H9 (cell line): ENCODE results near the gene STK24. TPM values are rescaled to one million over a fixed set of nuclear protein-coding genes. Genes with fewer than 3 reads are reported as not detected.

ENCODE experiments used
- DNase-seq: peaks from one replicate; pipeline ENCODE4 v3.0.0-alpha.2; 2017
- H2AFZ ChIP-seq: one replicate; pipeline ENCODE4 v1.6.1; 2013; ENCODE audit warnings: mild to moderate bottlenecking, low read length, control low read depth, moderate library complexity
- H2AK5ac ChIP-seq: 2 replicates; pipeline ENCODE4 v1.6.1; 2013; ENCODE audit warnings: low read length, control low read depth, mixed read lengths; ENCODE audit not compliant: insufficient read length
- H2BK120ac ChIP-seq: one replicate; pipeline ENCODE4 v1.6.1; 2013; ENCODE audit warnings: low read depth, mild to moderate bottlenecking, low read length, control low read depth, inconsistent platforms; ENCODE audit not compliant: poor library complexity, severe bottlenecking
- H2BK12ac ChIP-seq: 2 replicates; pipeline ENCODE4 v1.6.1; 2013; ENCODE audit warnings: low read length, control low read depth, mixed read lengths, low read depth; ENCODE audit not compliant: insufficient read length
- H2BK15ac ChIP-seq: 2 replicates; pipeline ENCODE4 v1.6.1; 2013; ENCODE audit warnings: low read depth, low read length, control low read depth
- H2BK20ac ChIP-seq: one replicate; pipeline ENCODE4 v1.6.1; 2013; ENCODE audit warnings: low read depth, mild to moderate bottlenecking, low read length, control low read depth, inconsistent platforms; ENCODE audit not compliant: poor library complexity, severe bottlenecking
- H2BK5ac ChIP-seq: 2 replicates; pipeline ENCODE4 v1.6.1; 2013; ENCODE audit warnings: low read length, control low read depth, mixed read lengths; ENCODE audit not compliant: insufficient read length
- H3K14ac ChIP-seq: 2 replicates; pipeline ENCODE4 v1.6.1; 2013; ENCODE audit warnings: low read length, control low read depth; ENCODE audit not compliant: insufficient read depth
- H3K18ac ChIP-seq: 2 replicates; pipeline ENCODE4 v1.6.1; 2013; ENCODE audit warnings: low read depth, mild to moderate bottlenecking, mixed read lengths, low read length, control low read depth; ENCODE audit not compliant: insufficient read length
- H3K23ac ChIP-seq: 2 replicates; pipeline ENCODE4 v1.6.1; 2013; ENCODE audit warnings: low read length, control low read depth, mixed read lengths, low read depth; ENCODE audit not compliant: insufficient read length
- H3K23me2 ChIP-seq: 2 replicates; pipeline ENCODE4 v1.6.1; 2013; ENCODE audit warnings: low read depth, mild to moderate bottlenecking, mixed read lengths, low read length, control low read depth; ENCODE audit not compliant: insufficient read length, poor library complexity, severe bottlenecking
- H3K27ac ChIP-seq: 2 replicates; pipeline ENCODE4 v1.5.1; 2013; ENCODE audit warnings: low read length, control low read depth, mixed read lengths, low read depth; ENCODE audit not compliant: insufficient read length
- H3K27me3 ChIP-seq: 2 replicates; pipeline ENCODE4 v1.6.1; 2013; ENCODE audit warnings: low read length, control low read depth, inconsistent platforms; ENCODE audit not compliant: insufficient read depth
- H3K4ac ChIP-seq: 2 replicates; pipeline ENCODE4 v1.6.1; 2013; ENCODE audit warnings: low read depth, mild to moderate bottlenecking, control low read depth, inconsistent platforms, low read length, moderate library complexity
- H3K4me1 ChIP-seq: 2 replicates; pipeline ENCODE4 v1.6.1; 2013; ENCODE audit warnings: low read length, control low read depth, inconsistent platforms; ENCODE audit not compliant: insufficient read depth
- H3K4me2 ChIP-seq: 2 replicates; pipeline ENCODE4 v1.6.1; 2013; ENCODE audit warnings: low read length, control low read depth, mixed read lengths; ENCODE audit not compliant: insufficient read length, insufficient read depth
- H3K56ac ChIP-seq: 2 replicates; pipeline ENCODE4 v1.6.1; 2013; ENCODE audit warnings: low read depth, mild to moderate bottlenecking, mixed read lengths, low read length, control low read depth; ENCODE audit not compliant: insufficient read length
- H3K79me1 ChIP-seq: 2 replicates; pipeline ENCODE4 v1.6.1; 2013; ENCODE audit warnings: low read depth, mild to moderate bottlenecking, moderate library complexity, low read length, control low read depth, inconsistent platforms; ENCODE audit not compliant: insufficient read depth, poor library complexity, severe bottlenecking
- H3K79me2 ChIP-seq: 2 replicates; pipeline ENCODE4 v1.6.1; 2013; ENCODE audit warnings: low read length, control low read depth, inconsistent platforms; ENCODE audit not compliant: insufficient read depth
- H3K9ac ChIP-seq: 2 replicates; pipeline ENCODE4 v1.6.1; 2013; ENCODE audit warnings: low read length, control low read depth, mixed read lengths; ENCODE audit not compliant: insufficient read length; ENCODE audit errors: extremely low read depth
- H3K9me3 ChIP-seq: one replicate; pipeline ENCODE4 v1.6.1; 2013; ENCODE audit warnings: low read depth, low read length, inconsistent platforms; ENCODE audit not compliant: control insufficient read depth
- H3T11ph ChIP-seq: one replicate; pipeline ENCODE4 v1.6.1; 2013; ENCODE audit warnings: mild to moderate bottlenecking, low read length, control low read depth, inconsistent platforms
- H4K20me1 ChIP-seq: one replicate; pipeline ENCODE4 v1.6.1; 2013; ENCODE audit not compliant: control insufficient read depth, insufficient read length, insufficient read depth
- H4K5ac ChIP-seq: 2 replicates; pipeline ENCODE4 v1.6.1; 2013; ENCODE audit warnings: low read depth, mild to moderate bottlenecking, mixed read lengths, low read length, control low read depth; ENCODE audit not compliant: insufficient read length
- H4K8ac ChIP-seq: replicated peaks from 2 replicates; pipeline ENCODE4 v1.6.1; 2013; ENCODE audit warnings: low read length, control low read depth, mixed read lengths, low read depth; ENCODE audit not compliant: insufficient read length
- H4K91ac ChIP-seq: 2 replicates; pipeline ENCODE4 v1.6.1; 2013; ENCODE audit warnings: low read depth, mild to moderate bottlenecking, moderate library complexity, mixed read lengths, low read length, control low read depth; ENCODE audit not compliant: insufficient read length
- H3K27ac Mint-ChIP-seq, 3 experiments: 2 replicates in 2 of 3; 3 replicates in 1 of 3; pipeline ENCODE4 v1.8.0; 2020 to 2021; ENCODE audit warnings: mixed read lengths in 3 of 3, mild to moderate bottlenecking in 1 of 3, moderate library complexity in 1 of 3
- H3K27me3 Mint-ChIP-seq: 2 replicates; pipeline ENCODE4 v1.8.0; 2021; ENCODE audit warnings: low read depth, mild to moderate bottlenecking, moderate library complexity, mixed read lengths
- H3K36me3 Mint-ChIP-seq, 3 experiments: 2 replicates in 2 of 3; 3 replicates in 1 of 3; pipeline ENCODE4 v1.8.0; 2020 to 2021; ENCODE audit warnings: low read depth in 3 of 3, mixed read lengths in 3 of 3; ENCODE audit not compliant: insufficient read depth in 1 of 3
- H3K4me1 Mint-ChIP-seq, 2 experiments: 2 replicates each; pipeline ENCODE4 v1.8.0; 2020; ENCODE audit warnings: mixed read lengths in 2 of 2
- H3K4me3 Mint-ChIP-seq, 2 experiments: 2 replicates in 1 of 2; 3 replicates in 1 of 2; pipeline ENCODE4 v1.8.0; 2020 to 2021; ENCODE audit warnings: mild to moderate bottlenecking in 2 of 2, mixed read lengths in 2 of 2, moderate library complexity in 1 of 2
- H3K9me3 Mint-ChIP-seq, 2 experiments: 2 replicates in 1 of 2; 3 replicates in 1 of 2; pipeline ENCODE4 v1.8.0; 2020; ENCODE audit warnings: mild to moderate bottlenecking in 2 of 2, mixed read lengths in 2 of 2, moderate library complexity in 1 of 2
- CTCF ChIP-seq: fragments of 200-600 bp; sonication (generic); conservative IDR thresholded peaks from 3 replicates; pipeline ENCODE4 v1.8.0; 2021; ENCODE audit warnings: antibody characterized with exemption, mild to moderate bottlenecking
- WGBS: extraction: QIAGEN DNeasy Blood & Tissue Kit; methylation state at CpG from one replicate; pipeline ENCODE4 v1.1.7; 2013; ENCODE audit warnings: missing lambda C conversion rate, low lambda C conversion rate, mixed read lengths; ENCODE audit not compliant: insufficient read length; ENCODE audit errors: extremely low coverage; 5-methylcytosine and 5-hydroxymethylcytosine counted together
- total RNA-seq: library from RNA; stranded (reverse); gene quantifications from 2 replicates; pipeline ENCODE4 v1.2.1, GENCODE V29; 2021

STK24 gene
- total RNA-seq, 1 experiment from 2014 or later, result 134 TPM

GRCh38 chr13:98490866-98491265 lies 86.0 kb downstream of the STK24 start:
- Mint-ChIP-seq H3K4me3 (no peak overlapping the region), H3K27ac (peak overlapping the region in 1 of 3 experiments; percentile 1; a peak in 2 of 7 replicates), H3K4me1 (peaks cover 69 to 80% of the 10 kb centered on the region in 2 experiments), H3K36me3 (no peaks in the 10 kb centered on the region; a peak in 1 of 7 replicates), H3K27me3 (no peaks in the 10 kb centered on the region), H3K9me3 (no peaks in the 10 kb centered on the region)
- Histone ChIP-seq H2AK5ac (no peak overlapping the region), H3K27me3 (no peaks in the 10 kb centered on the region), H4K8ac (no peak overlapping the region), H3T11ph (no peak overlapping the region), H3K4ac (no peak overlapping the region), H3K9me3 (no peaks in the 10 kb centered on the region), H4K20me1 (no peaks in the 10 kb centered on the region), H3K9ac (no peak overlapping the region), H4K5ac (no peak overlapping the region), H3K4me2 (no peak overlapping the region), H2BK15ac (no peak overlapping the region), H2AFZ (no peak overlapping the region), H2BK120ac (no peak overlapping the region), H3K56ac (no peak overlapping the region), H2BK20ac (no peak overlapping the region), H3K79me2 (peaks cover 29% of the 10 kb centered on the region; the same call in 1 of the 2 replicates), H3K27ac (no peak overlapping the region), H3K18ac (no peak overlapping the region), H3K79me1 (peaks cover 3% of the 10 kb centered on the region), H3K23ac (no peak overlapping the region), H3K14ac (no peak overlapping the region), H3K23me2 (no peaks in the 10 kb centered on the region), H2BK5ac (no peak overlapping the region), H4K91ac (no peak overlapping the region), H3K4me1 (peaks cover 7% of the 10 kb centered on the region; the same call in 1 of the 2 replicates), H2BK12ac (no peak overlapping the region)
- WGBS, result no CpG with 5 or more reads among the region's 8 CpGs
- DNase-seq, result no peak
- TF ChIP-seq CTCF, result no peak
